HepG2 (cell line): ENCODE measurements around the gene KIAA1958. TPM values are rescaled to one million over a fixed set of nuclear protein-coding genes. Genes with fewer than 3 reads are reported as not detected.

Experiments
- ATAC-seq: fragments of 200-7000 bp; cut with Tn5 transposase; 3 replicates; pipeline ENCODE4 v1.9.1; 2020; ENCODE audit warnings: mild to moderate bottlenecking, moderate library complexity
- BruUV-seq: library from RNA; stranded (reverse); fragments of 400-500 nt; replicated peaks from 2 replicates; lab custom pipeline; 2021; lab: Mats Ljungman, UMichigan
- CTCF ChIA-PET: fragments of 300-600 bp; formaldehyde crosslinking; extraction: SDS; loops from one replicate; lab custom pipeline; 2021; ENCODE audit warnings: low total read pairs, inconsistent platforms, low intra/inter-chr PET ratio; lab: Yijun Ruan, JAX
- POLR2A ChIA-PET: fragments of 350-600 bp; sonication (Branson Sonifier 250); formaldehyde crosslinking; loops from one replicate; lab custom pipeline; 2020; ENCODE audit warnings: antibody characterized with exemption, inconsistent platforms; lab: Yijun Ruan, JAX
- DNase-seq: peaks from one replicate; pipeline ENCODE4 v3.0.0-alpha.2; 2015; ENCODE audit warnings: low spot score
- FAIRE-seq: peaks from 3 replicates; lab custom pipeline; 2011; peaks lifted over from hg19 to GRCh38; lab: Jason Lieb, UNC
- H2AFZ ChIP-seq: one replicate; pipeline ENCODE4 v1.6.1; 2011; ENCODE audit warnings: low read length, inconsistent platforms
- H3K27ac ChIP-seq: fragments of 300-600 bp; 3 replicates; pipeline ENCODE4 v1.8.0; 2011; ENCODE audit warnings: mixed run types, mild to moderate bottlenecking, mixed read lengths, low read length, inconsistent platforms; ENCODE audit not compliant: insufficient read depth; ENCODE audit errors: extremely low read length
- H3K27me3 ChIP-seq, 2 experiments: fragments of 200-600 bp in 1 of 2; 2 replicates in 1 of 2; 3 replicates in 1 of 2; pipeline versions ENCODE4 v1.6.0 to v1.8.0; 2011; ENCODE audit warnings: low read length in 2 of 2, mild to moderate bottlenecking in 2 of 2, moderate library complexity in 2 of 2, inconsistent platforms in 1 of 2; ENCODE audit not compliant: insufficient read depth in 2 of 2, control insufficient read depth in 1 of 2
- H3K36me3 ChIP-seq, 2 experiments: fragments of 200-600 bp in 1 of 2; replicated peaks in 1 of 2; 2 replicates in 1 of 2; 3 replicates in 1 of 2; pipeline versions ENCODE4 v1.5.1 to v1.8.0; 2011; ENCODE audit warnings: low read length in 2 of 2, inconsistent platforms in 1 of 2; ENCODE audit not compliant: insufficient read depth in 2 of 2, control insufficient read depth in 1 of 2
- H3K4me1 ChIP-seq: 2 replicates; pipeline ENCODE4 v1.5.1; 2012; ENCODE audit warnings: low read length, inconsistent platforms; ENCODE audit not compliant: insufficient read depth
- H3K4me2 ChIP-seq: 2 replicates; pipeline ENCODE4 v1.6.0; 2011; ENCODE audit warnings: low read depth, low read length, inconsistent platforms
- H3K4me3 ChIP-seq, 3 experiments: fragments of 200-600 bp in 1 of 3; sonication (generic), shearing (Covaris generic) in 1 of 3; replicated peaks in 1 of 3; 2 replicates each; pipeline ENCODE4 v1.5.1; 2011 to 2016; ENCODE audit warnings: low read length in 3 of 3, inconsistent platforms in 2 of 3, low read depth in 2 of 3, mild to moderate bottlenecking in 2 of 3, control low read depth in 1 of 3, mixed read lengths in 1 of 3; ENCODE audit not compliant: insufficient read depth in 1 of 3
- H3K79me2 ChIP-seq: one replicate; pipeline ENCODE4 v1.6.1; 2011; ENCODE audit warnings: low read length, inconsistent platforms; ENCODE audit not compliant: insufficient read depth
- H3K9ac ChIP-seq: 2 replicates; pipeline ENCODE4 v1.6.0; 2011; ENCODE audit warnings: mild to moderate bottlenecking, low read depth, low read length, inconsistent platforms; ENCODE audit not compliant: insufficient read depth
- H3K9me3 ChIP-seq: 2 replicates; pipeline ENCODE4 v1.5.1; 2012; ENCODE audit warnings: mild to moderate bottlenecking, low read length
- H4K20me1 ChIP-seq: 2 replicates; pipeline ENCODE4 v1.6.0; 2011; ENCODE audit warnings: inconsistent platforms, mild to moderate bottlenecking, low read length, moderate library complexity; ENCODE audit not compliant: insufficient read depth
- NR2F6 ChIP-seq, 2 experiments: IDR thresholded peaks; 2 replicates each; pipeline ENCODE4 v1.6.1; 2016; ENCODE audit warnings: antibody characterized with exemption in 1 of 2, mild to moderate bottlenecking in 1 of 2
- PAWR ChIP-seq: sonication (generic); formaldehyde crosslinking; IDR thresholded peaks from 2 replicates; pipeline ENCODE4 v1.4.0; 2020; ENCODE audit warnings: missing genetic modification reagents, mild to moderate bottlenecking, borderline replicate concordance
- RBFOX2 ChIP-seq: fragments of 200-400 bp; formaldehyde crosslinking; IDR thresholded peaks from 2 replicates; pipeline ENCODE4 v1.6.1; 2017; ENCODE audit warnings: low read depth, mild to moderate bottlenecking, low read length
- SMAD9 ChIP-seq: sonication (generic); formaldehyde crosslinking; IDR thresholded peaks from 2 replicates; pipeline ENCODE4 v1.5.1; 2020; ENCODE audit warnings: mild to moderate bottlenecking, missing genetic modification reagents
- SRSF9 ChIP-seq: fragments of 200-400 bp; formaldehyde crosslinking; IDR thresholded peaks from 2 replicates; pipeline ENCODE4 v1.6.1; 2018; ENCODE audit warnings: borderline replicate concordance, mild to moderate bottlenecking, low read depth, low read length; ENCODE audit not compliant: insufficient read depth, poor library complexity, severe bottlenecking
- TEAD2 ChIP-seq: sonication (generic); formaldehyde crosslinking; IDR thresholded peaks from 2 replicates; pipeline ENCODE4 v1.9.0; 2021; ENCODE audit warnings: missing genetic modification reagents
- ZNF670 ChIP-seq: sonication (generic); formaldehyde crosslinking; IDR thresholded peaks from 2 replicates; pipeline ENCODE4 v1.8.0; 2022; ENCODE audit warnings: mild to moderate bottlenecking, missing genetic modification reagents, borderline replicate concordance
- ZNF713 ChIP-seq: sonication (generic); formaldehyde crosslinking; IDR thresholded peaks from 2 replicates; pipeline ENCODE4 v1.4.0; 2020; ENCODE audit warnings: mild to moderate bottlenecking, missing genetic modification reagents
- WGBS: methylation state at CpG from one replicate; pipeline ENCODE4 v1.1.6; 2017; ENCODE audit warnings: low lambda C conversion rate; 5-methylcytosine and 5-hydroxymethylcytosine counted together
- in situ Hi-C: cut with HindIII; loops from 2 replicates; pipeline ENCODE4 v1.10.0; 2017; ENCODE audit warnings: low pct_unique_long_range_greater_than_20kb; ENCODE audit not compliant: extremely low pct_ligation_motif_present
- intact Hi-C: fragments of 100-400 bp; cut with micrococcal nuclease; formaldehyde crosslinking; loops from one replicate; pipeline ENCODE4 v1.10.0; 2022; ENCODE audit not compliant: unreplicated experiment
- polyA plus RNA-seq, 8 experiments: library from polyadenylated mRNA; depleted of rRNA in 3 of 8; stranded (reverse) in 7 of 8; unstranded in 1 of 8; fragments of >200 nt; fragmentation: Illumina TruSeq in 4 of 8; extraction: Trizol in 4 of 8; gene quantifications; 2 replicates each; pipeline versions ENCODE4 v1.2.1 to v1.2.3, GENCODE V29; 2011 to 2016; ENCODE audit warnings: low read depth in 4 of 8, missing spikeins in 1 of 8, mixed read lengths in 1 of 8; ENCODE audit not compliant: insufficient read depth in 1 of 8
- total RNA-seq, 5 experiments: library from RNA; depleted of rRNA; stranded (reverse); fragments of >200 nt; fragmentation: Illumina TruSeq; extraction: Trizol; gene quantifications; 2 replicates each; pipeline ENCODE4 v1.2.3, GENCODE V29; 2016; ENCODE audit warnings: low read depth in 1 of 5
- TF ChIP-seq, protein P1 (sequence below): sonication (generic); formaldehyde crosslinking; IDR thresholded peaks from 2 replicates; pipeline ENCODE4 v1.5.0; 2020; ENCODE audit warnings: mild to moderate bottlenecking, missing genetic modification reagents
- TF ChIP-seq, protein P2 (sequence below): IDR thresholded peaks from 2 replicates; pipeline ENCODE4 v1.6.1; 2016; ENCODE audit warnings: low read depth
- TF ChIP-seq, protein P3 (sequence below), 2 experiments: sonication (generic) in 1 of 2; formaldehyde crosslinking in 1 of 2; IDR thresholded peaks; 2 replicates each; pipeline versions ENCODE4 v1.4.0 to v1.6.1; 2018 to 2020; ENCODE audit warnings: missing genetic modification reagents in 2 of 2, borderline replicate concordance in 1 of 2, low read depth in 1 of 2, mild to moderate bottlenecking in 1 of 2, missing biosample characterization in 1 of 2

The KIAA1958 gene
- total and polyA plus RNA-seq, 2 of the 13 experiments (the other 11 are each of a cell fraction or from before 2014, with no cell fraction given): 8.5 to 10.3 TPM

DNA sequence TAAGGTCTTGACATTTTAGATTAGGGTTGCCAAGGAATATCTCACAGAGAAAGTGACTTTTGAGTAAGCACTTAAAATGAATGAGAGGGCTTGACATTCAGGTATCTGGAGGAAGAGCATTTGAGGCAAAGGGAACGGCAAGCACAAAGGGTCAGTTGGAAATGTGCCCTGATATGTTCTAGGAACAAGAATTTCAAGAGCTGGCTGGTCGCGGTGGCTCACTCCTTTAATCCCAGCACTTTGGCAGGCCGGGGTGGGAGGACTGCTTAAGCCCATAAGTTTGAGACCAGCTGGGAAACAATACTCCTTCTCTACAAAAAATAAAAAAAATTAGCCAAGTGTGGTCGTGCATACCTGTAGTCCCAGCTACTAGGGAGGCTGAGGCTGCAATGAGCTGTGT is 16.5 kb downstream of the KIAA1958 start:
- DNase-seq (no peak), ATAC-seq (no peak), FAIRE-seq (no peak)
- intact Hi-C loops (no loop called here), in situ Hi-C loops (no loop called here)
- Histone ChIP-seq H3K27ac (peak overlapping the region; percentile 23), H3K36me3 (peaks cover 0 to 1% of the 10 kb centered on the region in 2 experiments; a peak in 3 of 5 replicates), H3K9ac (no peak overlapping the region), H2AFZ (no peak overlapping the region), H3K4me2 (no peak overlapping the region), H3K27me3 (no peaks in the 10 kb centered on the region), H3K9me3 (no peaks in the 10 kb centered on the region), H4K20me1 (peaks cover 17% of the 10 kb centered on the region), H3K4me1 (peaks cover 77% of the 10 kb centered on the region), H3K4me3 (no peak overlapping the region), H3K79me2 (peaks cover 90% of the 10 kb centered on the region)
- BruUV-seq: no TSS peak
- POLR2A ChIA-PET: no interaction called here
- CTCF ChIA-PET: no interaction called here
- 85% methylated on average over 5 of the region's 5 CpGs for WGBS
- TF ChIP-seq TEAD2 (CRISPR knock-in tag) (no peak), RBFOX2 (no peak), PAWR (CRISPR knock-in tag) (no peak), ZNF670 (CRISPR knock-in tag) (no peak), NR2F6 (IDR thresholded peaks at IDR 0.05) (no peak), NR2F6 (CRISPR knock-in tag; IDR thresholded peaks at IDR 0.05) (no peak), SRSF9 (no peak), SMAD9 (no peak), ZNF713 (CRISPR knock-in tag) (no peak)
- TF ChIP-seq, protein P1, sequence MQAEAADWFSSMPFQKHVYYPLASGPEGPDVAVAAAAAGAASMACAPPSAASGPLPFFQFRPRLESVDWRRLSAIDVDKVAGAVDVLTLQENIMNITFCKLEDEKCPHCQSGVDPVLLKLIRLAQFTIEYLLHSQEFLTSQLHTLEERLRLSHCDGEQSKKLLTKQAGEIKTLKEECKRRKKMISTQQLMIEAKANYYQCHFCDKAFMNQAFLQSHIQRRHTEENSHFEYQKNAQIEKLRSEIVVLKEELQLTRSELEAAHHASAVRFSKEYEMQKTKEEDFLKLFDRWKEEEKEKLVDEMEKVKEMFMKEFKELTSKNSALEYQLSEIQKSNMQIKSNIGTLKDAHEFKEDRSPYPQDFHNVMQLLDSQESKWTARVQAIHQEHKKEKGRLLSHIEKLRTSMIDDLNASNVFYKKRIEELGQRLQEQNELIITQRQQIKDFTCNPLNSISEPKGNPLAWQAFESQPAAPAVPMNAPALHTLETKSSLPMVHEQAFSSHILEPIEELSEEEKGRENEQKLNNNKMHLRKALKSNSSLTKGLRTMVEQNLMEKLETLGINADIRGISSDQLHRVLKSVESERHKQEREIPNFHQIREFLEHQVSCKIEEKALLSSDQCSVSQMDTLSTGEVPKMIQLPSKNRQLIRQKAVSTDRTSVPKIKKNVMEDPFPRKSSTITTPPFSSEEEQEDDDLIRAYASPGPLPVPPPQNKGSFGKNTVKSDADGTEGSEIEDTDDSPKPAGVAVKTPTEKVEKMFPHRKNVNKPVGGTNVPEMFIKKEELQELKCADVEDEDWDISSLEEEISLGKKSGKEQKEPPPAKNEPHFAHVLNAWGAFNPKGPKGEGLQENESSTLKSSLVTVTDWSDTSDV: no peak
- TF ChIP-seq, protein P2, sequence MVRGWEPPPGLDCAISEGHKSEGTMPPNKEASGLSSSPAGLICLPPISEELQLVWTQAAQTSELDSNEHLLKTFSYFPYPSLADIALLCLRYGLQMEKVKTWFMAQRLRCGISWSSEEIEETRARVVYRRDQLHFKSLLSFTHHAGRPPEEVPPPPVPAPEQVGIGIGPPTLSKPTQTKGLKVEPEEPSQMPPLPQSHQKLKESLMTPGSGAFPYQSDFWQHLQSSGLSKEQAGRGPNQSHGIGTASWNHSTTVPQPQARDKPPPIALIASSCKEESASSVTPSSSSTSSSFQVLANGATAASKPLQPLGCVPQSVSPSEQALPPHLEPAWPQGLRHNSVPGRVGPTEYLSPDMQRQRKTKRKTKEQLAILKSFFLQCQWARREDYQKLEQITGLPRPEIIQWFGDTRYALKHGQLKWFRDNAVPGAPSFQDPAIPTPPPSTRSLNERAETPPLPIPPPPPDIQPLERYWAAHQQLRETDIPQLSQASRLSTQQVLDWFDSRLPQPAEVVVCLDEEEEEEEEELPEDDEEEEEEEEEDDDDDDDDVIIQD (CRISPR knock-in tag): no peak
- TF ChIP-seq, protein P3, sequence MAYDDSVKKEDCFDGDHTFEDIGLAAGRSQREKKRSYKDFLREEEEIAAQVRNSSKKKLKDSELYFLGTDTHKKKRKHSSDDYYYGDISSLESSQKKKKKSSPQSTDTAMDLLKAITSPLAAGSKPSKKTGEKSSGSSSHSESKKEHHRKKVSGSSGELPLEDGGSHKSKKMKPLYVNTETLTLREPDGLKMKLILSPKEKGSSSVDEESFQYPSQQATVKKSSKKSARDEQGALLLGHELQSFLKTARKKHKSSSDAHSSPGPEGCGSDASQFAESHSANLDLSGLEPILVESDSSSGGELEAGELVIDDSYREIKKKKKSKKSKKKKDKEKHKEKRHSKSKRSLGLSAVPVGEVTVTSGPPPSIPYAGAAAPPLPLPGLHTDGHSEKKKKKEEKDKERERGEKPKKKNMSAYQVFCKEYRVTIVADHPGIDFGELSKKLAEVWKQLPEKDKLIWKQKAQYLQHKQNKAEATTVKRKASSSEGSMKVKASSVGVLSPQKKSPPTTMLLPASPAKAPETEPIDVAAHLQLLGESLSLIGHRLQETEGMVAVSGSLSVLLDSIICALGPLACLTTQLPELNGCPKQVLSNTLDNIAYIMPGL (CRISPR knock-in tag; IDR thresholded peaks at IDR 0.05; ENCODE audit: borderline replicate concordance in 1 of 2, low read depth in 1 of 2): no peak
